HCT116 (cell line): ENCODE measurements around the gene OIP5.

Experiments
- EGR1 ChIP-seq: IDR thresholded peaks from 2 replicates; pipeline ENCODE4 v1.6.1; 2012; ENCODE audit warnings: low read depth
- ELF1 ChIP-seq: IDR thresholded peaks from 2 replicates; pipeline ENCODE4 v1.6.1; 2012; ENCODE audit warnings: low read depth, borderline replicate concordance
- EZH2 ChIP-seq: fragments of 200-600 bp; sonication (generic); IDR thresholded peaks from 2 replicates; pipeline ENCODE4 v1.6.1; 2017; ENCODE audit warnings: antibody characterized with exemption, mixed run types
- EZH2phosphoT487 ChIP-seq: fragments of 200-600 bp; IDR thresholded peaks from 2 replicates; pipeline ENCODE4 v1.6.1; 2018; ENCODE audit warnings: antibody characterized with exemption, borderline replicate concordance
- JUND ChIP-seq: IDR thresholded peaks from 2 replicates; pipeline ENCODE4 v1.6.1; 2012
- POLR2A ChIP-seq: IDR thresholded peaks from 2 replicates; pipeline ENCODE4 v1.7.0; 2011; ENCODE audit warnings: borderline replicate concordance; ENCODE audit not compliant: insufficient read depth, insufficient read length; ENCODE audit errors: extremely low read depth
- RAD21 ChIP-seq: IDR thresholded peaks from 2 replicates; pipeline ENCODE4 v1.6.1; 2012; ENCODE audit warnings: low read depth, mild to moderate bottlenecking
- SP1 ChIP-seq: IDR thresholded peaks from 2 replicates; pipeline ENCODE4 v1.6.1; 2012; ENCODE audit warnings: low read depth
- ZNF274 ChIP-seq: fragments of 200-500 bp; sonication (Bioruptor generic); IDR thresholded peaks from 2 replicates; pipeline ENCODE4 v1.6.1; 2014; ENCODE audit warnings: mild to moderate bottlenecking, low read depth, low read length, inconsistent platforms
- TF ChIP-seq, protein P1 (sequence below), 3 experiments: fragments of 200-600 bp in 1 of 3; sonication (generic) in 1 of 3; IDR thresholded peaks in 2 of 3; conservative IDR thresholded peaks in 1 of 3; 2 replicates each; pipeline ENCODE4 v1.5.1; 2012 to 2017; ENCODE audit warnings: low read depth in 2 of 3, low read length in 2 of 3, antibody characterized with exemption in 1 of 3, borderline replicate concordance in 1 of 3, control low read depth in 1 of 3, mild to moderate bottlenecking in 1 of 3, mixed read lengths in 1 of 3, mixed run types in 1 of 3, moderate library complexity in 1 of 3; ENCODE audit not compliant: insufficient read depth in 1 of 3
- TF ChIP-seq, protein P2 (sequence below): IDR thresholded peaks from 2 replicates; pipeline ENCODE4 v1.6.1; 2012
- TF ChIP-seq, protein P3 (sequence below): IDR thresholded peaks from 2 replicates; pipeline ENCODE4 v1.6.1; 2012; ENCODE audit warnings: low read depth

DNA sequence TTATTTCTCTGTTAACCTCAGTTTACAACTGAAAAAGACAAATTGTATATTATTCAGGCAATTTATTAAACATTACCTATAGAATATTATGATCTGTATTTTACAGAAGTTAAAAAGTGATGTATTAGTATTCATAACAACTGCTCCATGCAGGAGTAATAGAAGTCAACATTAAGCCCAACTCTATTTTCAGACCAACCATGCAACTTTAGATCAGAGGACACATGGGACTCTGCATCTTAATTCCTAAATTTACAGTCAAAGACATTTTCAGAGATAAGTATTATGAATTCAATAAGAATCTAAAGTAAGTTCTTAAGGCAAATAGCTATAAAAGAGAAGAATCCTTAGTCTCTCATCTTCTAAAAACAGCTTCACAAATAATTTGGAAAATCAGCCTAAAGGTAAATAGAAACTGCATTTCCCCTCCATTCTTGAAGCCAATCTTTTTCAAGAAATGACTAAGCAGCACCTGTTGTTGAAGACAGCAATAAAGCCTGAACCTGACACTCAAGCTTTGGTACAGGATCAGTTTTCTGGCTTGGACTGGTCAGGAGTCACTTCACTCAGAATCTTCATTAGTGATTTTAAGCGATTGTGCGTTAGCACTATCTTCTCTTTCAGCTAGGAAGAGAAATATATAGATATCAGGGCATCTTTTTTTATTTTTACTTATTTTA is 23.0 kb downstream of the OIP5 start:
- TF ChIP-seq, protein P1, sequence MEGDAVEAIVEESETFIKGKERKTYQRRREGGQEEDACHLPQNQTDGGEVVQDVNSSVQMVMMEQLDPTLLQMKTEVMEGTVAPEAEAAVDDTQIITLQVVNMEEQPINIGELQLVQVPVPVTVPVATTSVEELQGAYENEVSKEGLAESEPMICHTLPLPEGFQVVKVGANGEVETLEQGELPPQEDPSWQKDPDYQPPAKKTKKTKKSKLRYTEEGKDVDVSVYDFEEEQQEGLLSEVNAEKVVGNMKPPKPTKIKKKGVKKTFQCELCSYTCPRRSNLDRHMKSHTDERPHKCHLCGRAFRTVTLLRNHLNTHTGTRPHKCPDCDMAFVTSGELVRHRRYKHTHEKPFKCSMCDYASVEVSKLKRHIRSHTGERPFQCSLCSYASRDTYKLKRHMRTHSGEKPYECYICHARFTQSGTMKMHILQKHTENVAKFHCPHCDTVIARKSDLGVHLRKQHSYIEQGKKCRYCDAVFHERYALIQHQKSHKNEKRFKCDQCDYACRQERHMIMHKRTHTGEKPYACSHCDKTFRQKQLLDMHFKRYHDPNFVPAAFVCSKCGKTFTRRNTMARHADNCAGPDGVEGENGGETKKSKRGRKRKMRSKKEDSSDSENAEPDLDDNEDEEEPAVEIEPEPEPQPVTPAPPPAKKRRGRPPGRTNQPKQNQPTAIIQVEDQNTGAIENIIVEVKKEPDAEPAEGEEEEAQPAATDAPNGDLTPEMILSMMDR (IDR thresholded peaks at IDR 0.05 in 2 of 3, conservative IDR thresholded peaks at IDR 0.05 in 1 of 3; ENCODE audit: borderline replicate concordance in 1 of 3, insufficient read depth in 1 of 3, low read depth in 2 of 3, low read length in 2 of 3) = no peak
- no peak for TF ChIP-seq ZNF274
- no peak for TF ChIP-seq EGR1
- no peak for TF ChIP-seq EZH2phosphoT487
- no peak for TF ChIP-seq JUND
- no peak for TF ChIP-seq RAD21
- no peak for TF ChIP-seq EZH2
- TF ChIP-seq ELF1 = no peak
- TF ChIP-seq POLR2A = no peak
- TF ChIP-seq, protein P2, sequence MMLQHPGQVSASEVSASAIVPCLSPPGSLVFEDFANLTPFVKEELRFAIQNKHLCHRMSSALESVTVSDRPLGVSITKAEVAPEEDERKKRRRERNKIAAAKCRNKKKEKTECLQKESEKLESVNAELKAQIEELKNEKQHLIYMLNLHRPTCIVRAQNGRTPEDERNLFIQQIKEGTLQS = no peak
- no peak for TF ChIP-seq SP1
- TF ChIP-seq, protein P3, sequence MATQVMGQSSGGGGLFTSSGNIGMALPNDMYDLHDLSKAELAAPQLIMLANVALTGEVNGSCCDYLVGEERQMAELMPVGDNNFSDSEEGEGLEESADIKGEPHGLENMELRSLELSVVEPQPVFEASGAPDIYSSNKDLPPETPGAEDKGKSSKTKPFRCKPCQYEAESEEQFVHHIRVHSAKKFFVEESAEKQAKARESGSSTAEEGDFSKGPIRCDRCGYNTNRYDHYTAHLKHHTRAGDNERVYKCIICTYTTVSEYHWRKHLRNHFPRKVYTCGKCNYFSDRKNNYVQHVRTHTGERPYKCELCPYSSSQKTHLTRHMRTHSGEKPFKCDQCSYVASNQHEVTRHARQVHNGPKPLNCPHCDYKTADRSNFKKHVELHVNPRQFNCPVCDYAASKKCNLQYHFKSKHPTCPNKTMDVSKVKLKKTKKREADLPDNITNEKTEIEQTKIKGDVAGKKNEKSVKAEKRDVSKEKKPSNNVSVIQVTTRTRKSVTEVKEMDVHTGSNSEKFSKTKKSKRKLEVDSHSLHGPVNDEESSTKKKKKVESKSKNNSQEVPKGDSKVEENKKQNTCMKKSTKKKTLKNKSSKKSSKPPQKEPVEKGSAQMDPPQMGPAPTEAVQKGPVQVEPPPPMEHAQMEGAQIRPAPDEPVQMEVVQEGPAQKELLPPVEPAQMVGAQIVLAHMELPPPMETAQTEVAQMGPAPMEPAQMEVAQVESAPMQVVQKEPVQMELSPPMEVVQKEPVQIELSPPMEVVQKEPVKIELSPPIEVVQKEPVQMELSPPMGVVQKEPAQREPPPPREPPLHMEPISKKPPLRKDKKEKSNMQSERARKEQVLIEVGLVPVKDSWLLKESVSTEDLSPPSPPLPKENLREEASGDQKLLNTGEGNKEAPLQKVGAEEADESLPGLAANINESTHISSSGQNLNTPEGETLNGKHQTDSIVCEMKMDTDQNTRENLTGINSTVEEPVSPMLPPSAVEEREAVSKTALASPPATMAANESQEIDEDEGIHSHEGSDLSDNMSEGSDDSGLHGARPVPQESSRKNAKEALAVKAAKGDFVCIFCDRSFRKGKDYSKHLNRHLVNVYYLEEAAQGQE = no peak
